HepG2 (cell line): ENCODE data around the gene GALNT9. TPM values are rescaled to one million over a fixed set of nuclear protein-coding genes. Genes with fewer than 3 reads are reported as not detected.

Source experiments
- ATAC-seq: fragments of 200-7000 bp; cut with Tn5 transposase; 3 replicates; pipeline ENCODE4 v1.9.1; 2020; ENCODE audit warnings: mild to moderate bottlenecking, moderate library complexity
- BruUV-seq: library from RNA; stranded (reverse); fragments of 400-500 nt; replicated peaks from 2 replicates; lab custom pipeline; 2021; lab: Mats Ljungman, UMichigan
- CTCF ChIA-PET: fragments of 300-600 bp; formaldehyde crosslinking; extraction: SDS; loops from one replicate; lab custom pipeline; 2021; ENCODE audit warnings: low total read pairs, inconsistent platforms, low intra/inter-chr PET ratio; lab: Yijun Ruan, JAX
- POLR2A ChIA-PET: fragments of 350-600 bp; sonication (Branson Sonifier 250); formaldehyde crosslinking; loops from one replicate; lab custom pipeline; 2020; ENCODE audit warnings: antibody characterized with exemption, inconsistent platforms; lab: Yijun Ruan, JAX
- DNase-seq: peaks from one replicate; pipeline ENCODE4 v3.0.0-alpha.2; 2015; ENCODE audit warnings: low spot score
- FAIRE-seq: peaks from 3 replicates; lab custom pipeline; 2011; peaks lifted over from hg19 to GRCh38; lab: Jason Lieb, UNC
- H2AFZ ChIP-seq: one replicate; pipeline ENCODE4 v1.6.1; 2011; ENCODE audit warnings: low read length, inconsistent platforms
- H3K27ac ChIP-seq: fragments of 300-600 bp; 3 replicates; pipeline ENCODE4 v1.8.0; 2011; ENCODE audit warnings: mixed run types, mild to moderate bottlenecking, mixed read lengths, low read length, inconsistent platforms; ENCODE audit not compliant: insufficient read depth; ENCODE audit errors: extremely low read length
- H3K27me3 ChIP-seq, 2 experiments: fragments of 200-600 bp in 1 of 2; 2 replicates in 1 of 2; 3 replicates in 1 of 2; pipeline versions ENCODE4 v1.6.0 to v1.8.0; 2011; ENCODE audit warnings: low read length in 2 of 2, mild to moderate bottlenecking in 2 of 2, moderate library complexity in 2 of 2, inconsistent platforms in 1 of 2; ENCODE audit not compliant: insufficient read depth in 2 of 2, control insufficient read depth in 1 of 2
- H3K36me3 ChIP-seq, 2 experiments: fragments of 200-600 bp in 1 of 2; replicated peaks in 1 of 2; 2 replicates in 1 of 2; 3 replicates in 1 of 2; pipeline versions ENCODE4 v1.5.1 to v1.8.0; 2011; ENCODE audit warnings: low read length in 2 of 2, inconsistent platforms in 1 of 2; ENCODE audit not compliant: insufficient read depth in 2 of 2, control insufficient read depth in 1 of 2
- H3K4me1 ChIP-seq: 2 replicates; pipeline ENCODE4 v1.5.1; 2012; ENCODE audit warnings: low read length, inconsistent platforms; ENCODE audit not compliant: insufficient read depth
- H3K4me2 ChIP-seq: 2 replicates; pipeline ENCODE4 v1.6.0; 2011; ENCODE audit warnings: low read depth, low read length, inconsistent platforms
- H3K4me3 ChIP-seq, 3 experiments: fragments of 200-600 bp in 1 of 3; sonication (generic), shearing (Covaris generic) in 1 of 3; replicated peaks in 1 of 3; 2 replicates each; pipeline ENCODE4 v1.5.1; 2011 to 2016; ENCODE audit warnings: low read length in 3 of 3, inconsistent platforms in 2 of 3, low read depth in 2 of 3, mild to moderate bottlenecking in 2 of 3, control low read depth in 1 of 3, mixed read lengths in 1 of 3; ENCODE audit not compliant: insufficient read depth in 1 of 3
- H3K79me2 ChIP-seq: one replicate; pipeline ENCODE4 v1.6.1; 2011; ENCODE audit warnings: low read length, inconsistent platforms; ENCODE audit not compliant: insufficient read depth
- H3K9ac ChIP-seq: 2 replicates; pipeline ENCODE4 v1.6.0; 2011; ENCODE audit warnings: mild to moderate bottlenecking, low read depth, low read length, inconsistent platforms; ENCODE audit not compliant: insufficient read depth
- H3K9me3 ChIP-seq: 2 replicates; pipeline ENCODE4 v1.5.1; 2012; ENCODE audit warnings: mild to moderate bottlenecking, low read length
- H4K20me1 ChIP-seq: 2 replicates; pipeline ENCODE4 v1.6.0; 2011; ENCODE audit warnings: inconsistent platforms, mild to moderate bottlenecking, low read length, moderate library complexity; ENCODE audit not compliant: insufficient read depth
- ESRRA ChIP-seq: sonication (generic); formaldehyde crosslinking; IDR thresholded peaks from 2 replicates; pipeline ENCODE4 v1.5.1; 2020; ENCODE audit warnings: mild to moderate bottlenecking, low read depth, missing genetic modification reagents
- HNRNPK ChIP-seq: fragments of 200-400 bp; formaldehyde crosslinking; IDR thresholded peaks from 2 replicates; pipeline ENCODE4 v1.6.1; 2018; ENCODE audit warnings: low read length, low read depth, moderate library complexity, mild to moderate bottlenecking; ENCODE audit not compliant: poor library complexity, severe bottlenecking
- ISL2 ChIP-seq: sonication (generic); formaldehyde crosslinking; IDR thresholded peaks from 2 replicates; pipeline ENCODE4 v1.5.0; 2020; ENCODE audit warnings: missing genetic modification reagents
- JUN ChIP-seq: sonication (generic); formaldehyde crosslinking; IDR thresholded peaks from 2 replicates; pipeline ENCODE4 v1.4.0; 2020; ENCODE audit warnings: mild to moderate bottlenecking, missing genetic modification reagents
- NR3C1 ChIP-seq: sonication (generic); formaldehyde crosslinking; IDR thresholded peaks from 2 replicates; pipeline ENCODE4 v1.4.0; 2020; ENCODE audit warnings: missing genetic modification reagents
- TSC22D2 ChIP-seq: sonication (generic); formaldehyde crosslinking; IDR thresholded peaks from 2 replicates; pipeline ENCODE4 v1.5.1; 2020; ENCODE audit warnings: missing genetic modification reagents, mild to moderate bottlenecking, borderline replicate concordance
- ZBTB42 ChIP-seq: sonication (generic); formaldehyde crosslinking; IDR thresholded peaks from 2 replicates; pipeline ENCODE4 v1.5.0; 2020; ENCODE audit warnings: mild to moderate bottlenecking, missing genetic modification reagents
- ZKSCAN8 ChIP-seq: IDR thresholded peaks from 2 replicates; pipeline ENCODE4 v1.6.1; 2016; ENCODE audit warnings: borderline replicate concordance, missing genetic modification reagents, missing compliant biosample characterization
- ZNF10 ChIP-seq: sonication (generic); formaldehyde crosslinking; IDR thresholded peaks from 2 replicates; pipeline ENCODE4 v1.4.0; 2020; ENCODE audit warnings: mild to moderate bottlenecking, low read depth, missing genetic modification reagents, borderline replicate concordance
- ZNF12 ChIP-seq: sonication (generic); formaldehyde crosslinking; IDR thresholded peaks from 2 replicates; pipeline ENCODE4 v1.5.0; 2020; ENCODE audit warnings: missing genetic modification reagents
- ZNF274 ChIP-seq: sonication (generic); formaldehyde crosslinking; IDR thresholded peaks from 2 replicates; pipeline ENCODE4 v1.5.1; 2020; ENCODE audit warnings: mild to moderate bottlenecking, missing genetic modification reagents
- ZNF354B ChIP-seq: sonication (generic); formaldehyde crosslinking; IDR thresholded peaks from 2 replicates; pipeline ENCODE4 v1.8.0; 2022; ENCODE audit warnings: mild to moderate bottlenecking, missing genetic modification reagents
- WGBS: methylation state at CpG from one replicate; pipeline ENCODE4 v1.1.6; 2017; ENCODE audit warnings: low lambda C conversion rate; 5-methylcytosine and 5-hydroxymethylcytosine counted together
- in situ Hi-C: cut with HindIII; loops from 2 replicates; pipeline ENCODE4 v1.10.0; 2017; ENCODE audit warnings: low pct_unique_long_range_greater_than_20kb; ENCODE audit not compliant: extremely low pct_ligation_motif_present
- intact Hi-C: fragments of 100-400 bp; cut with micrococcal nuclease; formaldehyde crosslinking; loops from one replicate; pipeline ENCODE4 v1.10.0; 2022; ENCODE audit not compliant: unreplicated experiment
- polyA plus RNA-seq, 8 experiments: library from polyadenylated mRNA; depleted of rRNA in 3 of 8; stranded (reverse) in 7 of 8; unstranded in 1 of 8; fragments of >200 nt; fragmentation: Illumina TruSeq in 4 of 8; extraction: Trizol in 4 of 8; gene quantifications; 2 replicates each; pipeline versions ENCODE4 v1.2.1 to v1.2.3, GENCODE V29; 2011 to 2016; ENCODE audit warnings: low read depth in 4 of 8, missing spikeins in 1 of 8, mixed read lengths in 1 of 8; ENCODE audit not compliant: insufficient read depth in 1 of 8
- total RNA-seq, 5 experiments: library from RNA; depleted of rRNA; stranded (reverse); fragments of >200 nt; fragmentation: Illumina TruSeq; extraction: Trizol; gene quantifications; 2 replicates each; pipeline ENCODE4 v1.2.3, GENCODE V29; 2016; ENCODE audit warnings: low read depth in 1 of 5
- TF ChIP-seq, protein P1 (sequence below): sonication (generic); formaldehyde crosslinking; IDR thresholded peaks from 2 replicates; pipeline ENCODE4 v1.4.0; 2020; ENCODE audit warnings: missing genetic modification reagents
- TF ChIP-seq, protein P2 (sequence below): sonication (generic); formaldehyde crosslinking; IDR thresholded peaks from 2 replicates; pipeline ENCODE4 v1.4.0; 2020; ENCODE audit warnings: mild to moderate bottlenecking, low read depth, missing genetic modification reagents

The GALNT9 gene
- total and polyA plus RNA-seq, 2 of the 13 experiments (the other 11 are each of a cell fraction or from before 2014, with no cell fraction given) = 0.04 TPM; not detected in 1

DNA sequence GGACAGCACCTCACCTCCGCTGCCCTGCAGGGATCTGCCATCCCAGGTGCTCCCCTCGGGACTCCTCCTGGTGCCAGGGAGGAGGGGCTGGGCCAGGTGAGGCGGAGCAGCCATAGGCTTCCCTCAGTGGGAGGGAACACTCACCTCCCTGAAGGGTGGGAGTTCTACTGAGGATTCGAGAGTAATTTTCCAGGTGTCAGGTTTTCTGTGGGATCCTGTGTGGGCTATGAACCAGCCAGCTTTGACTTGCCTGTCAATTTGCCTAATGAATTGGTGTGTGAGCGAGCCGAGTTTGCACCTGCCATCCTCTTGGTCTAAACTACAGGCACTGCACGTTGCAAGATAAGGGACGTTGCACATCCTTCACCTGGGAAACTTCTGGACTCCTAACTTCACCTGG lies 134.8 kb downstream of the GALNT9 start:
- no peak overlapping the region for H3K4me3 ChIP-seq
- peaks cover 18% of the 10 kb centered on the region for H3K9me3 ChIP-seq
- TF ChIP-seq ESRRA (no peak), TSC22D2 (CRISPR knock-in tag) (no peak), NR3C1 (no peak), ZBTB42 (CRISPR knock-in tag) (no peak), ZNF10 (no peak), ZNF354B (CRISPR knock-in tag) (no peak), HNRNPK (no peak), ZKSCAN8 (no peak), JUN (CRISPR knock-in tag) (no peak), ISL2 (CRISPR knock-in tag) (no peak), ZNF12 (CRISPR knock-in tag) (no peak), ZNF274 (no peak)
- TF ChIP-seq, protein P1, sequence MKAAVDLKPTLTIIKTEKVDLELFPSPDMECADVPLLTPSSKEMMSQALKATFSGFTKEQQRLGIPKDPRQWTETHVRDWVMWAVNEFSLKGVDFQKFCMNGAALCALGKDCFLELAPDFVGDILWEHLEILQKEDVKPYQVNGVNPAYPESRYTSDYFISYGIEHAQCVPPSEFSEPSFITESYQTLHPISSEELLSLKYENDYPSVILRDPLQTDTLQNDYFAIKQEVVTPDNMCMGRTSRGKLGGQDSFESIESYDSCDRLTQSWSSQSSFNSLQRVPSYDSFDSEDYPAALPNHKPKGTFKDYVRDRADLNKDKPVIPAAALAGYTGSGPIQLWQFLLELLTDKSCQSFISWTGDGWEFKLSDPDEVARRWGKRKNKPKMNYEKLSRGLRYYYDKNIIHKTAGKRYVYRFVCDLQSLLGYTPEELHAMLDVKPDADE (CRISPR knock-in tag) = no peak
- TF ChIP-seq, protein P2, sequence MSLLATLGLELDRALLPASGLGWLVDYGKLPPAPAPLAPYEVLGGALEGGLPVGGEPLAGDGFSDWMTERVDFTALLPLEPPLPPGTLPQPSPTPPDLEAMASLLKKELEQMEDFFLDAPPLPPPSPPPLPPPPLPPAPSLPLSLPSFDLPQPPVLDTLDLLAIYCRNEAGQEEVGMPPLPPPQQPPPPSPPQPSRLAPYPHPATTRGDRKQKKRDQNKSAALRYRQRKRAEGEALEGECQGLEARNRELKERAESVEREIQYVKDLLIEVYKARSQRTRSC (CRISPR knock-in tag) = no peak
- H3K79me2 ChIP-seq = no peaks in the 10 kb centered on the region
- FAIRE-seq (no peak), DNase-seq (no peak), ATAC-seq (no peak)
- peaks cover 24 to 85% of the 10 kb centered on the region in 2 experiments for H3K27me3 ChIP-seq
- WGBS = 0% methylated on average over 2 of the region's 8 CpGs
- H2AFZ ChIP-seq = no peak overlapping the region
- H3K4me2 ChIP-seq = no peak overlapping the region
- no peaks in the 10 kb centered on the region for H3K4me1 ChIP-seq
- H4K20me1 ChIP-seq = no peaks in the 10 kb centered on the region
- CTCF ChIA-PET = no interaction called here
- no peak overlapping the region for H3K27ac ChIP-seq
- no peaks in the 10 kb centered on the region for H3K36me3 ChIP-seq
- no peak overlapping the region for H3K9ac ChIP-seq
- POLR2A ChIA-PET = no interaction called here
- intact Hi-C loops (no loop called here), in situ Hi-C loops (no loop called here)
- BruUV-seq = no TSS peak
